ENCODE results near the gene CACNG3.

- TF ChIP-seq RAD21 (IDR thresholded peaks at IDR 0.05; ENCODE audit: low read length) (no peak), CTCF (conservative IDR thresholded peaks at IDR 0.05; ENCODE audit: low read depth, low read length) (no peak), POLR2A (IDR thresholded peaks at IDR 0.05; ENCODE audit: low read depth, low read length) (no peak), CEBPB (IDR thresholded peaks at IDR 0.05; ENCODE audit: low read depth, low read length) (no peak), USF2 (IDR thresholded peaks at IDR 0.05; ENCODE audit: low read depth, low read length) (no peak), MAFK (IDR thresholded peaks at IDR 0.05; ENCODE audit: low read depth, low read length) (no peak), CHD1 (IDR thresholded peaks at IDR 0.05; ENCODE audit: low read depth, low read length) (no peak), MAZ (IDR thresholded peaks at IDR 0.05; ENCODE audit: borderline replicate concordance, low read depth, low read length) (no peak), RCOR1 (IDR thresholded peaks at IDR 0.05; ENCODE audit: insufficient replicate concordance, low read length) (no peak)
These were observed 46.5 kb downstream of the CACNG3 start for GRCh38 chr16:24302636-24303035.
